Activated CD4-positive, alpha-beta T cell treated with anti-CD3 and anti-CD28 coated beads, Interleukin-2, amount 50 U/mL, for 4 hours (primary cell): ENCODE data around the gene NPAS3.

Source experiments
- DNase-seq, 2 experiments: peaks; one replicate each; pipeline ENCODE4 v3.0.0-alpha.2; 2020

NPAS3 gene

GRCh38 chr14:33733310-33733709 is 794.6 kb downstream of the NPAS3 start:
- no peak for DNase-seq

GRCh38 chr14:33733721-33734120 is 795.0 kb downstream of the NPAS3 start:
- no peak for DNase-seq

DNA sequence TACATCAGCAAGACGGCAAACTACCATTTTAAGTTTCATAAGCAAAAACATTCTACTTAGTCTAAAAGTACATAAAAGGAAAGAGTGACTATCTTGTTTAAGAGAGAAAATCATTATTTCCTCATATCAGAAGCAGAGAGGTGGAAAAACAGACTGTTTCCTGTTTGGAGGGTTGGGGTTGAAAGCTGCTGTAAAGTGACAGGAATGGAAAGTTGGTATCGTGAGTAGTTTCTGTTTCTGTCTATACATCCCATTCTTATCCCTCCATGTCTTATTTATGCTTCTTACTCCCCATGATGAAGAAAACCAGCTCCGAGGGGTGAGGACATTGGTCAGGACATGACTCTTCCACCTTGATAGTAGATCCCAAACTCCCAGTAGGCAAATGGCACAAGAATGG is 795.7 kb downstream of the NPAS3 start:
- no peak for DNase-seq

DNA sequence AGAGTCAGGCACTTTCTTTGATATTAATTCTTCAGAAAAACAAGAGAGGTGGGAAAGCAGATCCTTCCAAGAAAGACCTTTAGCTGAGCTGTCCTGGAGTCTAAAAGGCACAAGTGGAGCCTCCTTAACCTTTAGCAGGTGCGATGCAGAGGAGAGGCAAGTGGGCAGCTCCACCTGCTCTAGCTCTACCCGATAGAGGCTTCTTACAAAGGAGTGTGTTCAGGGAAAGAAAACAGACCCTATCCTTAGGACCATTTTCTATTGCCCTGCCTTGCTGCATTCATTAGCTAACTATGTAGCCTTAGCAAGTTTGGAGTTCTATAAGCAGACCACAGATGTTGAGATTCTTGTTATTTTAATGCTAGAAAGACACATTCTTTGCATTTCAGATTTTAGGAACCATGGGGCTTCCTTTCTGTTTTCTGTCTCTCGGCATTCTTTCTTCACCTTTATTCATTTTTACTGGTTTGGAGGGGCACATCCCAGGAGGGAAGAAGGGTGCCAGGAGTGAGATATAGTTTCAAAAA is 797.7 kb downstream of the NPAS3 start:
- DNase-seq: no peak

- no peak for DNase-seq
Observed at GRCh38 chr14:33736979-33737378, 798.3 kb downstream of the NPAS3 start.

DNA sequence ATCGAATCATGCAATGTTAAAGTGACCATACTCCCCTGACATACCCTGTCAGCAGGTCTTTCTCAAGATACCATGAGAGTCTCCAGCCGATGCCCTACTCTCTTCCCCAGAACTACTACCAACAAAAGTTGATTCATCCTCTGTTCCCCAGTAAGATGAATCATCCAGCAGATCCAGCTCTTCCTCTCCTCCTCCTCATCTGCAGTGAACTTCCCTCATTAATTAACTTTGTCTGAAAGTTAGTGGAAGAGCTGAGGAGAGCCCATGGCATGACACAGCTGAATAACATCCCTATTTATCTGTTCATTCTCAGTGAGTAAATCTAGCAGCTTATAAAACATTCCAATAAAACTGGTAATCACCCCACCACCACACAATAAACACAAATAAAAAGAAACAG is 798.8 kb downstream of the NPAS3 start:
- DNase-seq: no peak

DNA sequence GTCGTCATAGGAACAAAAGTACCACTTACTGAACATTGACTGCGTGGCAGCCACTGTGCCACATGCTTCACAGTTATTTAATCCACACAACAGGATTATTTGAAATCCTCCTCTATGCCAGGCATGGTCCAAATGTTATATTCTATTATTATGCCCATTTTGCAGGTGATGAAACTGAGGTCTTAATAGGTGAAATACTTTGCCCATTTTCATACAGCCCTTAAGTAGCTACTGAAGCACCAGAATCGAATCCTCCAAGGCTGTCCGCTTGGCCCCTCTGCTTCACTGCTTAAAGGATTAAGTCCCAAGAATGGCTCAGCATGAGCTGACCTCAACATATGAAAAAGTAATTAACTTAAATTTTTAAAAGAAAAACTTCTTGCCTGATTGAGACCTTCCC is 799.4 kb downstream of the NPAS3 start:
- DNase-seq: no peak

DNA sequence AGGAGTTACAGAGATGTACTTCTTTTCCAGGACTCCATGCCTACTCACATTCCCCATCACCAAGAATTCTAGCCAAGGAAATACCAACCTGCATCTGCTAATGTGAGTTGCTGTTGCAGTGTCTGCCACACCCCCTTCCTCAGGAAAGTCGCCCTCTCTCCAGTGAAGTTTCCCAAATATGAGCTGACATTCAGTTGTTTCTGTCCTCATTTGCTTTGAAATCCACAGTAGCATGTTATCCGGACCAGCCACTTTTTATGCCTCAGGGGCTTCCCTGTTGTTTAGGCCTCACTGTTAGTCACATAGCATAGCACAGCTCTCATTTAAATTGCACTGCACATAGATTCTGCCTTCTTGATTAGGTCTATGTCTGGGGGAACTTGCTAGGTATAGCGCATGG is 799.8 kb downstream of the NPAS3 start:
- DNase-seq: no peak

- DNase-seq: no peak
Observed at GRCh38 chr14:33740531-33740930, 801.9 kb downstream of the NPAS3 start.

GRCh38 chr14:33742166-33742565 is 803.5 kb downstream of the NPAS3 start:
- DNase-seq: no peak

DNA sequence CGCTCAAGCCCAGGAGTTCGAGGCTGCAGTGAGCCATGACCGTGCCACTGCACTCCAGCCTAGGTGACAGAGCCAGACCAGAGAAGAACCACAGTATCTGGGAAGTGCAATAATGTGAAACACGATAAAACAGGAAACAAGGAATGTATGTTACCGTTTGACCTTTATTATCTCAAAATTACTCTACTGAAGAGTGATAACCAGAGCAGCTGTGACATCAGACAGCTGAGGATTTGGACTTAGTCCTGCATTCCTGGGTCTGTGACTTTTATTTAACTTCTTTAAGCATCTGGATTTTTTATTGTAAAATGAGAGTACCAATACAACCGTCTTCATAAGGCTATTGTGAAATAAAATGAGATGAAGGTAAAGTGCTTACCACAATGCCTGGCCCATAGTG is 806.5 kb downstream of the NPAS3 start:
- no peak for DNase-seq

DNA sequence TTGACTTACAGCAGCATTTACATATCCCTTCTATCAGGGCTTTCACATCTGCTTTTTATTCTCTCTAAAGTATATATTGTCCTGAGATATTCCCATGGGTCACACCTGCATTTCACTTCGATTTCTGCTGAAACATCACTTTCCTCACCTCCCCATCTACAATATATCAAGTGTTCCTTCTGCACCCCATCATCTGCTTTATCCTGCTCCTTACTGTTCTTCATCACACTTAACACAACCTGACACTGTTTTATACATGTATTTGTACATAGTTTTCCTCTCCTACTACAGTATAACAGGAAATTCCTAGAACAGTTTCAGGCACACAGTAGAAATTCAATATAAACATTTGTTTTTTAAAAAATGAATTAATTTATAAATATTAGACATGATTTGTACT is 809.1 kb downstream of the NPAS3 start:
- no peak for DNase-seq

DNA sequence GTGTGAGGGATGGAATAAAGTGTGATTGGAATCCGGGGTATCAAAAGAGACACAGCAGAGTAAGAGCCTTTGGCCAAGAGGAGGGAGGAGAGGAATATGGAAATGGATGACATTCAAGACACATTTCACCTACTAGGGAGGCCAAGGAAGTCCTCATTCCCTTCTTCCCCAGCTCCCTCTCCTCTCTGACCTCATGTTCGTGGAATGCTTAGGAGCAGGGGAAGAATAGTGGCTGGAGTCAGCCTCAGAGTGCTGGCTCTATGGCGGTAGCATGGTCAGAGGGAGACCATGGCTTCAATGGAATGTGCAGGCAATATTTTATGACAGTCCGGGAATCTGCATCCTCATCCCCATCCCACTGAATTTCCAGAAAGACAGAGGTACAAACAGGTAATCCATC is 815.6 kb downstream of the NPAS3 start:
- no peak for DNase-seq

GRCh38 chr14:33755358-33755757 is 816.7 kb downstream of the NPAS3 start:
- no peak for DNase-seq

GRCh38 chr14:33756833-33757232 is 818.2 kb downstream of the NPAS3 start:
- no peak for DNase-seq

- no peak for DNase-seq
Observed at GRCh38 chr14:33758547-33758946, 819.9 kb downstream of the NPAS3 start.

DNA sequence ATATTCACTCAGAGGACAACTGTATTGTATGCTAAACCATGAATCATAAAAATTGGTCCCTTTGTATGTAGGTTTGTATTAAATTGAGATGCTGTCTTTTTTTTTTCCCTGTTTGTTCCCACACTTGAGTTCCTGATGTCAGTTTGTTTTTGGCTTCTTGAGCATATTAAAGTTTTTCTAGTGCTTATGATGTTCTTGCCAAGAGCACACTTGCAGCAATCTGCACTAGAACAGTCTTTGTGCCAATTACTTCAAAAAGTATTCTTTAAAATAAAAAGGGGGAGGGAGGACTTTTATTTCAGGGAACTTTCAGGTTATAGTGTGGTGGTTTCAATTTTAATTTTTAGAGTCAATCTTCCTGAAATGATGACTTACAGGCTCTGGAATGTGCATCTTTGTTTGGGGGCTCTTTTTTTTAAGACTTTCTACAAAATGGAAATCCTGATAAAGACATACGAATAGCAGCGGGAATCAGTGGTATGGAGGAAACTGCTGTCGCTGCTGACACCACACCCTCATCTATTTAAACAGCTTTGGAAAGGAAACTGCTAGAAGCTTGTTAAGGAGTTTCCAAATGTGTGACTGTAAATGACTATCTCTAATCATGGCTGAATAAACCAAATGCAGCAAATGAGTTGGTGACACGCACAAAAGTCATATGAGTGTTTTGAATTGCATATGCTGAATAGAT is 823.6 kb downstream of the NPAS3 start:
- DNase-seq: no peak

DNA sequence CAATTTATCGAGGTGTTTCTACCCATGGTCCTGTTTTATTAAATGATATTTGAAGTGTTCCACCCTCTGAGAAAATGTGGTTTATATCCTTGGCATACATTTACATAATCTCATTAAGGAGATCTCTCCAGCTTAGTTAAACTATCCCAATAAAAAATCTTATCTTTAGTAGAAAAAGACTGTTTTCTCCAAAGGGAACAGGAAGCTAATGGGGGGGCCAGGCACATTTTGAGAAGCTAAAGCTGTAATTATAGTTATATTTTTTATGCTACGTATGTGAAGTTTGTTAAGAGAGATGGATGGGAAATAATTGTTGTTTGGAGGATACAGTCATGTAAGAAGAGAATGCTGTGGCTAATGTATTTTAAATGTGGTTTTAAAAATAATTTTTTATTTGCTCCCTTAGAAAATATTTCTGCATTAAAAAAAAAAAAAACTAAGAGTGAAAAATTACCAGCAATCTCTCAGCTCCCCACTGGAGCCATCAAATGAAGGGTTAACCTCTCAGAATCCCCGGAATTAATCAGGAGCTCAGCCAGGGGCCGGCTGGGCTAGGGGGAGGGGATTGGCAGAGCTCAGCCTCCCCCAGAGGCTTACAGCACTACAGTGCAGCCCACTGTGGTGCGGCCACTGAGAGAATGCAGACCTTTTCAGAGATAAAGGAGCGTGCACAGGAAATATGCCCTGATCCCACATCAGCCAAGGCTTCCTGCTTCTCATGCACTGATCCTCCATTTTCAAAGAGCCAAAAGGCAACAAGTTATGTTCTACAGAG is 826.4 kb downstream of the NPAS3 start:
- DNase-seq: no peak

DNA sequence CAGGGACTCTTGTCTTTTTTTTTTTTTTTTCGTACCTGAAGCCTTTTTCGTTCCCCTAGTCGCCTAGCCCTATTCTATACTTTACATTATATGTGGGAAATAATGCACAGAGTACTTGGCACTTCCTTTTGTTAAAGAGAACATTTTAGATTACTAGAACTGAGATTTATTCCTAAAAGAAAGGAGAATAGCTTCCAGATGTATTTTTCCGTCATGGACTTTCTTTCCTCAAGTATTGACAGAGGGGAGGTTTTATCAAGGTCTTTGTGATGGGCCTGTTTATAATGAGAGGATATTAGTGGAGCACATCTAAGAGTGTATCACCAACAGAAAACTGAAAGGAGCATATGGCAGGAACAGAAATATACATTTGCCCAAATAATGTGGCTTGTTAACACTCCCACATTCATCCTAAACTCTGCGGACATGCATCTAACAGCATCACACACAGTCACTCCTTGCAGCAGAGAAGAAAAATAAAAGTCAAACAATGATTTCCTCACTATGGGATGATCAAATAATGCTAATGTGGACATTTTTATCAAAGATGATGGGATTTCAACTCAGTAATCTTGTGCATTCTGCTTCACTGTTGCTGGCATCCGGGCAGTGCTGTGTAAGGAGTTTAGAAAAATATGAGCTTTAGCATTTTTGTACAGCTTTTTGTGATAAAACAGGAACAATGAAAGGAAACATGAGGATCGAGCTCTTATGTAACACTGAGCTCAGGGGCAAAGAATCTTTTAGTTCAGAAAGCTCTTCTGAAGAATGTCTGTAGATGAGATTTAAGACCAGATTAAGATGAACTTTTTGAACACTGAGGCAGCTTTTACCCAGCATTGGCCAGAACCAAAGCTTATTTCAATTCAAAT is 829.1 kb downstream of the NPAS3 start:
- DNase-seq: no peak

DNA sequence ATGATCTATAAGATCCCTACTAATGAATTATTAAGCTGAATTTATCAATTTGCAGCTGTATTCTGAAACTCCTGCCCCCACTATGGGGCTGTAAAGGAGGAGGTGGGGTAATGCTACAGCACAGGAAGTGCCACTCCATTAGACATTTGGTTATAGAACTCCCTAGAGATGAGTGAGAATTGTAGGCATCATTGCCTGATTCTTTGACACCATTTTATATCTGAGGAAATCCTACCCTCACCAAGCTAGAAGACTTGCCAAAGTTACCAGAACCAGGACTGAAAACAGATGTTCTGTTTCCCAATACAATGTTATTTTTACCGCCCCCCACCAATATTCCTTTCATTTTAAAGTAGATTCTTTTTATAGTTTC is 829.8 kb downstream of the NPAS3 start:
- no peak for DNase-seq

GRCh38 chr14:33773205-33774030 is 834.7 kb downstream of the NPAS3 start:
- DNase-seq: no peak

- no peak for DNase-seq
Observed at GRCh38 chr14:33774161-33774560, 835.5 kb downstream of the NPAS3 start.
